ENCODE results near the gene DOCK6. TPM values are rescaled to one million over a fixed set of nuclear protein-coding genes. Genes with fewer than 3 reads are reported as not detected.

The DOCK6 gene
- total RNA-seq, 1 donor from 2014 or later = 7.7 TPM

DNA sequence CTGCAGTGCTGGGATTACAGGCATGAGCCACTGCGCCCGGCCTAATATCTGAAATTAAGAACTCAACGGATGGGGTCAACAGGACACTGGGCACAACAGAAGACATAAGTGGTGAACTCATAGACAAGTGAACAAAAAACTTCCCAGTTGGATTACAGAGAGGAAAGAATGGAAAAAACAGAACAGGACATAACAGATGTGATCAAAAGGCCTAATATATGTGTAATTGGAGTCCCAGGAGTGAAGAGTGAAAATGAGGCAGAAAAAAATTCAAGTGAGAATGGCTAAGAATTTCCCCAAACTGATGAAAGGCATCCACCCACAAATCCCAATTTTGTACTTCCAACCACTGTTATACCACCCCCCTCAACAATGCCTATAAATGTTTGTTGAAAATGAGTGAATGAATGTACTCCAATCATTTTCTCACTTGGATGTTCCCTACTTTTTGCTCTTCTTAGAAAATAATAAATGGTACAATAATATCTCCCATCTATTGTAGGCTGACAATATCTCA lies 41.2 kb downstream of the DOCK6 start:
- ATAC-seq (ENCODE audit: low read depth) (no peak), DNase-seq (no peak)
- CTCF ChIA-PET = no interaction called here
- H3K4me1 Mint-ChIP-seq = no peaks in the 10 kb centered on the region
- H3K27me3 Mint-ChIP-seq = no peaks in the 10 kb centered on the region
- TF ChIP-seq, protein P1, sequence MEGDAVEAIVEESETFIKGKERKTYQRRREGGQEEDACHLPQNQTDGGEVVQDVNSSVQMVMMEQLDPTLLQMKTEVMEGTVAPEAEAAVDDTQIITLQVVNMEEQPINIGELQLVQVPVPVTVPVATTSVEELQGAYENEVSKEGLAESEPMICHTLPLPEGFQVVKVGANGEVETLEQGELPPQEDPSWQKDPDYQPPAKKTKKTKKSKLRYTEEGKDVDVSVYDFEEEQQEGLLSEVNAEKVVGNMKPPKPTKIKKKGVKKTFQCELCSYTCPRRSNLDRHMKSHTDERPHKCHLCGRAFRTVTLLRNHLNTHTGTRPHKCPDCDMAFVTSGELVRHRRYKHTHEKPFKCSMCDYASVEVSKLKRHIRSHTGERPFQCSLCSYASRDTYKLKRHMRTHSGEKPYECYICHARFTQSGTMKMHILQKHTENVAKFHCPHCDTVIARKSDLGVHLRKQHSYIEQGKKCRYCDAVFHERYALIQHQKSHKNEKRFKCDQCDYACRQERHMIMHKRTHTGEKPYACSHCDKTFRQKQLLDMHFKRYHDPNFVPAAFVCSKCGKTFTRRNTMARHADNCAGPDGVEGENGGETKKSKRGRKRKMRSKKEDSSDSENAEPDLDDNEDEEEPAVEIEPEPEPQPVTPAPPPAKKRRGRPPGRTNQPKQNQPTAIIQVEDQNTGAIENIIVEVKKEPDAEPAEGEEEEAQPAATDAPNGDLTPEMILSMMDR (IDR thresholded peaks at IDR 0.05) = no peak
- POLR2A ChIA-PET = no interaction called here
- H3K4me3 Mint-ChIP-seq = no peak overlapping the region
- intact Hi-C loops (cut with micrococcal nuclease) = no loop called here
- H3K27ac Mint-ChIP-seq = no peak overlapping the region
- peaks cover 15% of the 10 kb centered on the region for H3K36me3 Mint-ChIP-seq (ENCODE audit: low read depth)
- peaks cover 14% of the 10 kb centered on the region for H3K9me3 Mint-ChIP-seq

DNA sequence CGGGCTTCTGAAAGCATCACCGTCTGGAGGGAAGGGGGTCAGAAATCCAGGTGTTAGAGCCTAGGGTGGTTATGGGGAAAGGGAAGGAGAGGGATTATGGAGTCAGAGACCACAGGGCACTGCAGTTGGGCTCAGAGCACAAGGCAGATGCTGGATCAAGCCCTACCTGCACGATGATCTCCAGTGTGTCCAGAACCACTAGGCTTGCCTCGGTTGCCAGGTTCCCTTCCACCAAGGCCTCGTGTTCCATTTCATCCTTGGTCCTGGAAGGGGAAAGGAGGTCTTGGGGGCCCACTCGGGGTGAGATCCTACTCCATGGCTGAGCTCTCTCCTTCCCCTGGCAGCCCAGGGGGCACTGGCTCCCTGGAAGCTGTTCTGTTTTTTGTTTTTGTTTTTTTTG lies 47.9 kb downstream of the DOCK6 start:
- H3K27me3 Mint-ChIP-seq = no peaks in the 10 kb centered on the region
- CTCF ChIA-PET = interaction anchor here (0.9 kb wide), 1 partner anchor 72 kb away, joined by 5 read pairs; no protein-coding TSS in a partner anchor
- no peaks in the 10 kb centered on the region for H3K36me3 Mint-ChIP-seq (ENCODE audit: low read depth)
- POLR2A ChIA-PET = no interaction called here
- intact Hi-C loops (cut with micrococcal nuclease) = no loop called here
- ATAC-seq (ENCODE audit: low read depth) = no peak
- H3K4me3 Mint-ChIP-seq = no peak overlapping the region
- TF ChIP-seq, protein P1 (IDR thresholded peaks at IDR 0.05) = no peak
- H3K4me1 Mint-ChIP-seq = no peaks in the 10 kb centered on the region
- DNase-seq = no peak
- H3K9me3 Mint-ChIP-seq = no peaks in the 10 kb centered on the region
- H3K27ac Mint-ChIP-seq = no peak overlapping the region

DNA sequence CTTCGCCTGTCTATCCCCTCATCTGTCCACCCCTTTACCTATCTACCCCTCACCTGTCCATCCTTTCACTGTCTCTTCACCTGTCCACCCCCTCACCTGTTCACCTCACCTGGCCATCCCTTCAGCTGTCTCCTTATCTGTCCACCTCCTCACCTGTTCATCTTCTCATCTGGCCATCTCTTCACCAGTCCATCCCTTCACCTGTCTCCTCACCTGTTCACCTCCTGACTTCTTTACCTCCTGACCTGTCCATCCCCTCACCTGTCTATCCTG lies 51.7 kb downstream of the DOCK6 start:
- no peaks in the 10 kb centered on the region for H3K27me3 Mint-ChIP-seq
- no peaks in the 10 kb centered on the region for H3K9me3 Mint-ChIP-seq
- no peak overlapping the region for H3K4me3 Mint-ChIP-seq
- ATAC-seq (ENCODE audit: low read depth) (no peak), DNase-seq (no peak)
- ChIA-PET CTCF (no interaction called here), POLR2A (no interaction called here)
- no peaks in the 10 kb centered on the region for H3K36me3 Mint-ChIP-seq (ENCODE audit: low read depth)
- peaks cover 6% of the 10 kb centered on the region for H3K4me1 Mint-ChIP-seq
- intact Hi-C loops (cut with micrococcal nuclease) = no loop called here
- no peak overlapping the region for H3K27ac Mint-ChIP-seq
- TF ChIP-seq, protein P1 (IDR thresholded peaks at IDR 0.05) = no peak

DNA sequence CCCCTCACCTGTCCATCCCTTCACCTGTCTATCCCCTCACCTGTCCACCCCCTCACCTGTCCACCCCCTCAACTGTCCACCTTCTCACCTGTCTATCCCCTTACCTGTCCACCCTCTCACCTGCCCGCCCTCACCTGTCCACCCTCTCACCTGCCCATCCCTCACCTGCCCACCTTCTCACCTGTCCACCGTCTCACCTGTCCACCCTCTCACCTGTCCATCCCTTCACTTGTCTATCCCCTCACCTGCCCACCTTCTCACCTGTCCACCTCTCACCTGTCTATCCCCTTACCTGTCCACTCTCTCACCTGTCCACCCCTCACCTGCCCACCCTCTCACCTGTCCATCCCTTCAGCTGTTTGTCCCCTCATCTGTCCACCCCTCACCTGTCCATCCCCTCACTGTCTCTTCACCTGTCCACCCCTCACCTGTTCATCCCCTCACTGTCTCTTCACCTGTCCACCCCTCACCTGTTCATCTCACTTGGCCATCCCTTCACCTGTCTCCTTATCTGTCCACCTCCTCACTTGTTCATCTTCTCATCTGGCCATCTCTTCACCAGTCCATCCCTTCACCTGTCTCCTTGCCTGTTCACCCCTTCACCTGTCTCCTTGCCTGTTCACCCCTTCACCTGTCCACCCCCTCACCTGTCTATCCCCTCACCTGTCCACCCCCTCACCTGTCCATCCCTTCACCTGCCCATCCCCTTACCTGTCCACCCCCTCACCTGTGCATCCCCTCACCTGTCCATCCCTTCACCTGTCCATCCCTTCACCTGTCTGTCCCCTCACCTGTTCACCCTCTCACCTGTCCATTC lies 52.3 kb downstream of the DOCK6 start:
- CTCF ChIA-PET = no interaction called here

More for the DNA sequence above, 52.3 kb downstream of the DOCK6 start:
- POLR2A ChIA-PET = no interaction called here
- no peak for ATAC-seq (ENCODE audit: low read depth)
- intact Hi-C loops (cut with micrococcal nuclease) = no loop called here
- TF ChIP-seq, protein P1 (IDR thresholded peaks at IDR 0.05) = no peak
- no peak overlapping the region for H3K4me3 Mint-ChIP-seq
- H3K9me3 Mint-ChIP-seq = no peaks in the 10 kb centered on the region
- no peaks in the 10 kb centered on the region for H3K36me3 Mint-ChIP-seq (ENCODE audit: low read depth)
- H3K4me1 Mint-ChIP-seq = peaks cover 7% of the 10 kb centered on the region
- no peak for DNase-seq
- no peak overlapping the region for H3K27ac Mint-ChIP-seq
- no peaks in the 10 kb centered on the region for H3K27me3 Mint-ChIP-seq
